ENCODE data around the gene SIAH1. TPM values are rescaled to one million over a fixed set of nuclear protein-coding genes. Genes with fewer than 3 reads are reported as not detected.
A peak's percentile ranks its signal among the peaks of the same experiment; 100 is the strongest.
"Not testable (repeated sequence)": the region's sequence is repeated elsewhere in the genome, so short reads cannot be mapped to it uniquely, and the experiment has no call there.

SIAH1 gene
- total RNA-seq, 1 donor from 2014 or later: 24.8 TPM

DNA sequence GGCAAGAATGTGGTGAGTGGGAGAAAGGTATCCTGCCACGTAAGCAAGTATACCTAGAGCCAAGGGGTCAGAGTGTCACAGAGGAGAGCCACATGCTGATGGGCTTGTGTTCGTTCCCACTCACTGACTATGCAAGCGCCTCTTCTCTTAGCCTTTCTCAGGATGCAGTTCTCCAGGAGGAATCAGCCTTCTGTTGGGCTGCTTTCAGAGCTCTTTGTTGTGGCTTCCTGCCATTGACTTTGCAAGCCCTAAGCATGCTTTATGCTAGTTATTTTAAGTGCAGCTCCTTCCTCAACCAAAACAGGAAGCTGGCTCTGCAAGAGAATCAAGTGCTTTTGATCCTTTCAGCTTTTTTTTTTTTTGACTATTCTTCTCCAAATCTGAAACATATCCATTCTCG lies 66.6 kb downstream of the SIAH1 start:
- ATAC-seq (peak; percentile 78), DNase-seq (no peak)
- H3K4me1 ChIP-seq: peaks cover 21% of the 10 kb centered on the region
- H3K27ac ChIP-seq: peak overlapping the region; percentile 51
- H3K9me3 ChIP-seq: no peaks in the 10 kb centered on the region
- peaks cover 15% of the 10 kb centered on the region for H3K36me3 ChIP-seq
- intact Hi-C loops (cut with DNase I): no loop called here
- no peaks in the 10 kb centered on the region for H3K27me3 ChIP-seq
- TF ChIP-seq, protein P1, sequence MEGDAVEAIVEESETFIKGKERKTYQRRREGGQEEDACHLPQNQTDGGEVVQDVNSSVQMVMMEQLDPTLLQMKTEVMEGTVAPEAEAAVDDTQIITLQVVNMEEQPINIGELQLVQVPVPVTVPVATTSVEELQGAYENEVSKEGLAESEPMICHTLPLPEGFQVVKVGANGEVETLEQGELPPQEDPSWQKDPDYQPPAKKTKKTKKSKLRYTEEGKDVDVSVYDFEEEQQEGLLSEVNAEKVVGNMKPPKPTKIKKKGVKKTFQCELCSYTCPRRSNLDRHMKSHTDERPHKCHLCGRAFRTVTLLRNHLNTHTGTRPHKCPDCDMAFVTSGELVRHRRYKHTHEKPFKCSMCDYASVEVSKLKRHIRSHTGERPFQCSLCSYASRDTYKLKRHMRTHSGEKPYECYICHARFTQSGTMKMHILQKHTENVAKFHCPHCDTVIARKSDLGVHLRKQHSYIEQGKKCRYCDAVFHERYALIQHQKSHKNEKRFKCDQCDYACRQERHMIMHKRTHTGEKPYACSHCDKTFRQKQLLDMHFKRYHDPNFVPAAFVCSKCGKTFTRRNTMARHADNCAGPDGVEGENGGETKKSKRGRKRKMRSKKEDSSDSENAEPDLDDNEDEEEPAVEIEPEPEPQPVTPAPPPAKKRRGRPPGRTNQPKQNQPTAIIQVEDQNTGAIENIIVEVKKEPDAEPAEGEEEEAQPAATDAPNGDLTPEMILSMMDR (IDR thresholded peaks at IDR 0.05): no peak
- no peak overlapping the region for H3K4me3 ChIP-seq

DNA sequence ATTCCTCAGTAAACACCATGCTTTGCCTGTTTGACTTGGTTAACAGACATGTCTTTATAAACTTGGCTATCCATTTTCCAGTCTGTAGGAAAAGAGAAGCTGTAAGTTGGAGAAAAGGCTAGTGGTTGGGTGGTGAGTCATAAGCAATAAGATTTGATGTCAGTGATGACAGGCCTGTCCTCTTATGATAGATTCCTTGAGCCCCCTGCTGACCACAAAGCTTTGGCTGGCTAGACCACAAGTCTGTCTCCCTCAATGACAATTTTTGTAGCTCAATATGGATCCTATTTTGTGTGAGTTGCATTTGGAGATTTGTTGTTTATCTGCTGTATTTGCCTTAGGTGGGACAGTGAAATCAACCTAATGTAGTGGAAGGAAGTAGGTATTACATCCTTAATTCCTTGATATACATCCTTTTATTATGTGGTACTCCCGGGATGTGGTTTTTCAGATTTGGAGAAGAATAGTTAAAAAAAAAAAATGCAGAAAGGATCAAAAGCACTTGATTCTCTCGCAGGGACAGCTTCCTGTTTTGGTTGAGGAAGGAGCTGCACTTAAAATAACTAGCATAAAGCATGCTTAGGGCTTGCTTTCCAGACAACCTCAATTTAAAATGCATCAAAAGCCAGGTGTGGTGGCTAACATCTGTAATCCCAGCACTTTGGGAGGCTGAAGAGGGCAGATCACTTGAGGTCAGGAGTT lies 67.4 kb downstream of the SIAH1 start:
- TF ChIP-seq, protein P1 (IDR thresholded peaks at IDR 0.05): no peak
- Histone ChIP-seq H3K36me3 (peaks cover 10% of the 10 kb centered on the region), H3K27ac (peak overlapping the region; percentile 51), H3K4me3 (no peak overlapping the region), H3K4me1 (peaks cover 21% of the 10 kb centered on the region), H3K9me3 (no peaks in the 10 kb centered on the region), H3K27me3 (no peaks in the 10 kb centered on the region)
- intact Hi-C loops (cut with DNase I): no loop called here
- ATAC-seq (no peak), DNase-seq (no peak)

DNA sequence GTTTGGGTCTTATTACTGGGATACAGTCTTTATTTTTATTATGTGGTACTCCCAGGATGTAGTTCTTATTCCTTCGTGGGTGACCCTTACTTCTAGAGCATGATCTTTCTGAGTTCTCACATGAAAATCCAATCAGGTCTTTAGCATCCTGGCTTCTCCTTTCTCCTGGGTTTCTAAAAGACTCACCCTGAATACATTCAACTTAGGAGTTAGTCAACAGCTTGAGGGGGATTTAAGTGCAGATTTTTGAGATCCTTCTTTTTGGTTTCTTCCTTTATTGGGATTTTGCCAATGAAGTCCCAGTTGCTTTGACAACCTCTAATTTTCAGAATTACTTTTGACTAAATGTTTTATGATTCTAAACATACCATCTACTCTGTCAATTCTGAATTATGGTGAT lies 68.2 kb downstream of the SIAH1 start:
- no peak overlapping the region for H3K4me3 ChIP-seq
- TF ChIP-seq, protein P1 (IDR thresholded peaks at IDR 0.05): peak; percentile 0
- ATAC-seq: no peak
- no peaks in the 10 kb centered on the region for H3K27me3 ChIP-seq
- DNase-seq: no peak
- intact Hi-C loops (cut with DNase I): no loop called here
- no peak overlapping the region for H3K27ac ChIP-seq
- no peaks in the 10 kb centered on the region for H3K9me3 ChIP-seq
- peaks cover 21% of the 10 kb centered on the region for H3K4me1 ChIP-seq
- peaks cover 3% of the 10 kb centered on the region for H3K36me3 ChIP-seq

DNA sequence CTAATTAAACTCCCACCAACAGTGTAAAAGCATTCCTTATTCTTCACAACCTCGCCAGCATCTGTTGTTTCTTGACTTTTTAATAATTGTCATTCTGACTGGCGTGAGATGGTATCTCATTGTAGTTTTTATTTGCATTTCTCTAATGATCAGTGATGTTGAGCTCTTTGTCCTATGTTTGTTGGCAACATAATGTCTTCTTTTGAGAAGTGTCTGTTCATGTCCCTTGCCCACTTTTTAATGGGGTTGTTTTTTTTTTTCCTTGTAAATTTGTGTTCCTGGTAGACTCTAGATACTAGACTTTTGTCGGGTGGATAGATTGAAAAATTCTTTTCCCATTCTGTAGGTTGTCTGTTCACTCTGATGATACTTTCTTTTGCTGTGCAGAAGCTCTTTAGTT lies 71.3 kb downstream of the SIAH1 start:
- peaks cover 15% of the 10 kb centered on the region for H3K4me1 ChIP-seq
- H3K27me3 ChIP-seq; H3K27ac ChIP-seq; H3K4me3 ChIP-seq; intact Hi-C loops (cut with DNase I); H3K36me3 ChIP-seq; ATAC-seq; DNase-seq: not testable (repeated sequence)
- peaks cover 16% of the 10 kb centered on the region for H3K9me3 ChIP-seq

DNA sequence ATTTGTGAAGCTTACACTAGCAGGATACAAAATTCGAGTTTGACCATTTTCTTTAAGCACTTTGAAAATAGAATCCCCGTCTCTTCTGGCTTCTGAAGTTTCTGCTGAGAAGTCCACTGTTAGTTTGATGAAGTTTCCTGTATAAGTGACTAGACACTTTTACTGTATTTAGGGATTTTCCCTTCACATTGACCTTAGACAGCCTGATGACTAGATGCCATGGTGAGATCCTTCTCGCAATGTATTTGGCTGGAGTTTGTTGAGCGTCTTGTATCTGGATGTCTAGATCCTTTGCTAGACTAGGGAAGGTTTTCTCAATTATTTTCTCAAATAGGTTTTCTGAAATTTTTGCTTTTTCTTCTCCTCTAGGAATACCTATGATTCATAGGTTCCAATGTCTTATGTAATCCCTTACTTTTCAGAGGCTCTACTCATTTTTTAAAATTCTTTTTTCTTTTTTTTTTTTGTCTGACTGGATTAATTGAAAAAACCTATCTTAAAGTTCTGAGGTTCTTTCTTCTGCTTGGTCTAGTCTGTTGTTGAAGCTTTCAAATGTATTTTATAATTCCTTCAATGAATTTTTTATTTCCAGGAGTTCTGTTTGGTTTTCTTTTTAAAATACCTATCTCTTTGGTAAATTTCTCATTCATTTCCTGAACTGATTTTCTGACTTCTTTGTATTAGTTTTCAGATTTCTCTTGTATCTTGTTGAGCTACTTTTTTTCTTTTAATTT lies 74.1 kb downstream of the SIAH1 start:
- intact Hi-C loops (cut with DNase I): no loop called here
- Histone ChIP-seq H3K36me3 (peaks cover 26% of the 10 kb centered on the region), H3K9me3 (peaks cover 16% of the 10 kb centered on the region)

More for the DNA sequence above, 74.1 kb downstream of the SIAH1 start:
- Histone ChIP-seq H3K4me1 (no peaks in the 10 kb centered on the region), H3K27me3 (no peaks in the 10 kb centered on the region), H3K27ac (no peak overlapping the region), H3K4me3 (no peak overlapping the region)
- DNase-seq (no peak), ATAC-seq (no peak)
- TF ChIP-seq, protein P1 (IDR thresholded peaks at IDR 0.05): no peak

Other genes starting within 250 kb of the SIAH1 start
- not detected for gene ABCC12, start 229.4 kb downstream of the SIAH1 start, total RNA-seq
- 63.3 TPM for gene LONP2, start 141.1 kb downstream of the SIAH1 start, total RNA-seq
- not detected for gene ABCC11, start 137.9 kb downstream of the SIAH1 start, total RNA-seq
- 66.5 TPM for gene N4BP1, start 224.8 kb upstream of the SIAH1 start, total RNA-seq

Data from upper lobe of right lung (tissue), 1 donor.